Ramos (cell line): ENCODE results near the gene IRF9.

Source experiments
- in situ Hi-C: fragments of 300-500 bp; cut with MboI; formaldehyde crosslinking; loops from one replicate; pipeline ENCODE4 v1.14.3; 2022; ENCODE audit warnings: low sequenced_read_pairs; ENCODE audit not compliant: unreplicated experiment

Gene IRF9

DNA sequence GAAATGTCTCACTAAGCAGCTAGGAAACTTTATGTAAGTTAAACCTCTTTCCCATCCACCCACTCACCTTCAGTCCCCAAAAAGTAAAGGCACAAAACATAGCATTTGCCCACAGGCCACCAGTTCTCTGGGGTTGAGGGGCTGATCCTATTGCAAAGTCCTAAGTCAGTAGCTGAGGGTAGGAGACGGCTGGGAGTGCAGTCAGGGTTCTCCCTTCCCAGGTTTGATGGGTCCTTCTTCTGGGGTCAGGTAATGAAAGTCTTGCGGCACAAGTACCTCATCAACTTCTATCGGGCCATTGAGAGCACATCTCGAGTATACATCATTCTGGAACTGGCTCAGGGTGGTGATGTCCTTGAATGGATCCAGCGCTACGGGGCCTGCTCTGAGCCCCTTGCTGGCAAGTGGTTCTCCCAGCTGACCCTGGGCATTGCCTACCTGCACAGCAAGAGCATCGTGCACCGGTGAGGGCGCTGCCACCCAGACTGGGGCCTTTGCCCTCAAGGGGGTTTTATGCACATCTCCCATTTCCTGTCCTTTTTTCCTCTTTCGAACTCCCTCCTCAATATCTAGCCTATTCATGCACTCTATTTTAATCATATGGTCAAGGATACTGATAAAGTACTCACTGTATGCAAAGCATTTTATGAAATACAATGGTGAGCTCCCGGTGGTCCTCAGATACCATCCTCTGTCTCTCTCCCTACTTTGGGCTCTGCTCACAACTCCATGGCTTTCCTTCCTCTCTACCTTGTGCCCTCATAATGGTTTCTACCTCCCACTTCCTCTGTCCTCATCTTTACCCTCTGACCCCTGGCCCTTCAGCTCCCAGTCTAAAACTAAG, 45.4 kb downstream of the IRF9 start:
- in situ Hi-C loops, result no loop called here

DNA sequence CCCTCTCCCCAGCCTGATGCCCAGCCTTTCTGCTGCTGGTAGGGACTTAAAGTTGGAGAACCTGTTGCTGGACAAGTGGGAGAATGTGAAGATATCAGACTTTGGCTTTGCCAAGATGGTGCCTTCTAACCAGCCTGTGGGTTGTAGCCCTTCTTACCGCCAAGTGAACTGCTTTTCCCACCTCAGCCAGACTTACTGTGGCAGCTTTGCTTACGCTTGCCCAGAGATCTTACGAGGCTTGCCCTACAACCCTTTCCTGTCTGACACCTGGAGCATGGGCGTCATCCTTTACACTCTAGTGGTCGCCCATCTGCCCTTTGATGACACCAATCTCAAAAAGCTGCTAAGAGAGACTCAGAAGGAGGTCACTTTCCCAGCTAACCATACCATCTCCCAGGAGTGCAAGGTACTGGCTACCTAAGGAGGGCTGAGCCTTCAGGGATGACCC, 46.1 kb downstream of the IRF9 start:
- in situ Hi-C loops, result no loop called here

DNA sequence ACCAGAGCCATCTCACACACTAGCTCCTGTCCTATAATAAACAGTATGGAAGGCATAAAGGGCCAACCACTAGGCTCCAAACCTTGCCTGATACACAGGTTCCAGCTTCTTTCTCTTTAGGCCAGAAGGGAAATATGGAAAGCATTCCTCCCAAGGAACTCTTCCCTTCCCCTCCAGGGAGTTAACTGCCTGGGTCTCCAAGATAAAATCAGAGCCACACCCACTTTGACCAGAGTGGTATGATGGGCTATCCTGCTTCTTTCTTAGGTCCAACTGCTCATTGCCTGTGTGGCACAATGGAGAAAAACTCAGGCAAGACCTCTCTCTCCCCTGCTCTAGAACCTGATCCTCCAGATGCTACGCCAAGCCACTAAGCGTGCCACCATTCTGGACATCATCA, 46.6 kb downstream of the IRF9 start:
- in situ Hi-C loops, result no loop called here

DNA sequence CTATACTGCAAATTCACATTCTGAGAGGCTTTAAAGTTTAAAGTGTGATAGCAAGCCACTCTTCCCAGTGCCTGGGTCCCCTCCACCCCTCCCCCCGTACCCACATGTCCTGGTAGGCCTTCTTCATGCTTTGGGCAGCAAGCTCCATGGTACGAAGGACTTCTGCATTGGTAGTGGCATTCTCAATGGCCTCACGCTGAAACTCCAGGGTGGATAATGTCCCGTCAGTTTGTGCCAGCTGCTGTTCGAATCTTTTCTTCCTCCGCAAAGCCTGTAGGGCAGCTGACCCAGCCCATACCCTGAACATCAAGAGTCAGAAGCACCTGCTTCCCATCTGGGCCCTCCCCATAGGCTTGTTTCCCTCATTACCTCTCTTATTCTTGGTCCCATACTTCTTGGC, 50.2 kb downstream of the IRF9 start:
- in situ Hi-C loops, result no loop called here

DNA sequence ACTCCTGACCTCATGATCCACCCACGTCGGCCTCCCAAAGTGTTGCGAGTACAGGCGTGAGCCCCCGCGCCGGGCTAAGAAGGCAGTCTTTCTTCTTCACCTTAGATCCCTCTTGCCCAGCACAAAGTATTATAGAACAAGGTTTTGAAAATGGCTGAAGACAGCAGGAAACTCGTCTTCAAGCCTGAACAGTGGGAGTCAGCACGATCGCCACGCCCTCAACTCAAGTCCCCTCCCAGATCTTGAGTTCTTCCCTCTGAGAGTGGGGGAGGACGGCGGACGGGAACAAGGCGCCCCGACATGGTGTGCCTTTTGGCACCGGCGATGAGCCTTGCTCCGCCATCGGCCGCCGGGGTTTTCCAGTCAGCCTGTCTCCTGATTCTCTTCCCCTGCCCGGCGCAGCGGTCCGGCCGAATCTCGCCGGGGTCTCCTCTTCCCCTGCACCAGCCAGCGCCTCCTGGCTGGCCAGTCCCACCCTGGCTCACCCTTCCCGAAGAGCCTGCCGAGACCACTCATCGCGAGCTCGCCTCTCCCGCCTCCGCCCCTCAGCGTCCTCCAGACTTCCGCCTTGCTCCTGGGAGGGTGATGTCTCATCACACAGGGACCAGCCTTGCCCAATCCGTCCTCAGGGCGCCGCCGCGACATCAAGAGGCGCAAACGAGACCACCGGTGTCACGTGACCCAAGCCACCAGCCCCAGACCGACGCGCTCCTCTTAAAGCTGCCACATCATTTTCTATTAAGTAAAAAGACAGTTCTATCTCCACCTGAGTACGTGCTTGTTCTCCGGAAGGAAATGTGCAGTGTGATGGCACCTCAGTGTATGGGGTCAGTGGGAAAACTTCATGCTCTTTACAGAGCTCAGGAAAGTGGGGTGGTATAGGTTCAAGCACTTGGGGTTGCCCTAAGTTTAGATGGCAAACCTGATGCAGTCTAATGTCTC, 52.1 kb downstream of the IRF9 start, which contains the start of gene CHMP4A:
TSS of gene CHMP4A (minus strand) at position 565 of the 942 bp plus-strand sequence. CDS start at position 516, 49 bp downstream.
- in situ Hi-C loops, result no loop called here

DNA sequence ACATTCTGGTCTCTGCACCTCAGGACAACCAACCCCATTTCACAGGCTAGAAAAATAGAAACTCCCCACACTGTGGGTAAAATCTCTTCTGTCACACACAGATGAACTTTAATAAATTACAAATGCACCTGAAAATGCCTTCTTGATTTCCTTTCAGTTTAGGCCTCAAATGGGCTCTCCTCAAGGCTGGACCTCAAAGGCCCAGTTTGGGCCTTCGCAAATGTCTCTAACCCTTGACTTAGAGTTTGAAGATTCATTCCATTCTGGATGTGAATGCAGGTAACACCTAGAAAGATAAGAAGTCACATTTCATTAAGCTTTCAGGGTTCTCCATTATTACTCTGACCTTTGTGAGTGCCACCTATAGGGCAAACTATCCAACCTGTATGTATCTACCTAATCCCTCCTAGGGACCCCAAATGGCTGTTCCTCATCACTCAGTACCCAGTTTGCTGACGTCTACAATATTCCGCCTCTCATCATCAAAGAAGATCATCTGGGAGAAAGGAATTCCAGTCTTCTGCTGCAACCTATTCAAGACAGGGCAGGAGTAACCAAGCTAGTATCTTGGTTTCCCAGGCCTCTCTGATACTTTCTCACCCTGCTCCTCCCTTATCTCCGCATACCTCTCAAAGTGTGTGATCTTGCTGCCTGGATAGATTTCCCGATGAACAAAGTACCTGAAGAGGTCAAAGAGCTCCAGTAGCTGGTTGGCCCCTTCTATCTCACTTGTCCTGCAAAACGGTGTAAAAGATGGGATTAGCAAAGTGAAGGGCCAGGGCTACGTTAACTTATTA, 53.0 kb downstream of the IRF9 start:
- in situ Hi-C loops, result no loop called here

DNA sequence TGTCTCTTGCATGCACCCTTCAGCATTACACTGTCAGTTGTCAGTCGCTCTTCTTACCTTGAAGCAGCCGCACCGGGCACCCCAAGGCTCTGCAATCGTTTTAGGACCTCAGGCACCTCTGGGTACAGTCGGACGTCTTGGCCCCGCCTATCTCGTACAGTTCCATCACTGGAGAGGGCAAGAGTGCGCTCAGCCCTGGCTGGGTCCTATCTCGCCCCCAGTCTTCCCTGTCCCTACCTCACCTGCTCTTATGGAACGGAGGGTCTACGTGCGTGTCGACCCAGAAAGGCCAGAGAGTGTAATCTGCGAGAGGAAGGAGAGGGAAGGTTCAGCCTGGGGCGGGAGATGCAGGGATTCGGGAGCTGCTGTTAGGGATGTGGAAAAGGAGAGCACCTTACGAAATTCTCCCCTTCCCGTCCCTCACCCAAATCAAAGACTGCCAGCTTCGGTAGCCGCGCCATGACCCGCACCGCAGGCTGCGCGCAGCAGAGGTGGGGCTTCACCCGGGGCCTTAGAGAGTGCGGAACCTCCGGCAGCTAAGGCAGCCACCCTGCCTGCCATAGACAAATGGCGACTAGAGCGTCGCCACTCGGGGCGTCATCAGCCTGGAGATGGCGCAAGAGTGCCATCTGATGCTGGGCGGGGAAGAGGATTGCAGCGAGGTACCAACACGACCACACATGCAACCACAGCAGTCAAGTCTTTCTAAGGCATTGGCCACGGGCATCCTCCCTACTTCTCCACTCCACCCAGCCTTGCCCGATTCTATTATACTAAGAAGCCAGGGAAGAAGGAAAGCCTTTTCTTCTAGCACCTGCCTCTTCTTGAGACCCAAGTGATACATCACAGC, 54.7 kb downstream of the IRF9 start, which contains the start of gene MDP1:
TSS of gene MDP1 (minus strand) at position 572 of the 850 bp plus-strand sequence. CDS start at position 461, 111 bp downstream.
- in situ Hi-C loops, result no loop called here
